ENCODE results near the gene TINAGL1.
A peak's percentile ranks its signal among the peaks of the same experiment; 100 is the strongest.

The TINAGL1 gene

DNA sequence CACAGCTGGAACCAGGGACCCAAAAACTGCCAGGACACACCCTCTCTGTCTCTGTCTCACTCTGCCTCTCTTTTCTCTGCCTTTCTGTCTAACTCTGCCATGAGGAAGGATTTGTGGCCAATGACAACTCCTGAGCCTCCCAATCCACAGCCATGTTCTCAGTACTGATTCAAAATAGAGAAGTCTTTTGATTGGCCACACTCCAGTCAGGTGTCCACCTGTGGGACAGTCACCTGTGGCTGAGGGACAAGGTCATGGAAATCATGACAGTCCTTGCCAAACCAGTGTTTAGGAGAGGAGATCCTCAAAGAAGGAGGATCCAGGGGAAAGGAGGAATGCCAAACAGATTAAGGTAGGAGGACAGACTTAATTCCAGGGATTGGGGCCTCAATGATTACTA, 15.8 kb downstream of the TINAGL1 start:
- H3K27ac ChIP-seq (ENCODE audit: low read length): no peak overlapping the region
- no peaks in the 10 kb centered on the region for H3K36me3 ChIP-seq (ENCODE audit: control insufficient read depth, insufficient read depth, low read length)
- no peak overlapping the region for H3K4me3 ChIP-seq (ENCODE audit: low read length)
- H3K4me1 ChIP-seq (ENCODE audit: control insufficient read depth, insufficient read depth, low read length): peaks cover 7% of the 10 kb centered on the region
- no peaks in the 10 kb centered on the region for H3K27me3 ChIP-seq (ENCODE audit: control insufficient read depth, insufficient read depth, low read length)
- DNase-seq (ENCODE audit: low read depth, low spot score): no peak
- H3K9me3 ChIP-seq (ENCODE audit: control insufficient read depth, insufficient read depth, low read length): no peaks in the 10 kb centered on the region

DNA sequence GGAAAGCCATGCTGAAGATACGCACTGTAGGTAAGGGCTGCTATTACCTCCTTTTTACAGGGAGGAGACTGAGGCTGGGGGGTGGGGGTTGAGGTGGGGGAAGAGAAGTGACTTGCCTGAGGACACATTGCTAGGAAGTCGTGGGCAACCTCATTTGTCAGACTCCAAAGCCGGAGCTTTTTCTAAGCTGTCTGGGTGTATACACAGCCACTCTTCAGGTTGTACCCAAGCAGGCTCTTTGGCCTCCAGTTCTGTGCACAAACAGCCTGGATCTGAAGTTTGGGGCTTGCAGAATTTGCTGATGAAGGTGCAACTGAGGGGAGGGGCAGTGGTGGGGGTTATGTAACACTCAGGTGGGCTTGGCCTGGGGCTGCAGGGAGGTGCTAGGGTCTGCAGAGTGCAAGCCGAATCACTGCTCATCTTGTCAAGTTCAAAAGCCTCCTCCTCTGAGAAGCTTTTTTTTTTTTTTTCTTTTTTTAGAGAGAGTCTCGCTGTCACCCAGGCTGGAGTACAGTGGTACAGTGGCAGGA, 16.9 kb downstream of the TINAGL1 start:
- Histone ChIP-seq H3K27me3 (ENCODE audit: control insufficient read depth, insufficient read depth, low read length) (no peaks in the 10 kb centered on the region), H3K36me3 (ENCODE audit: control insufficient read depth, insufficient read depth, low read length) (no peaks in the 10 kb centered on the region), H3K4me1 (ENCODE audit: control insufficient read depth, insufficient read depth, low read length) (peaks cover 4% of the 10 kb centered on the region; the same call in 1 of the 2 replicates), H3K27ac (ENCODE audit: low read length) (no peak overlapping the region), H3K9me3 (ENCODE audit: control insufficient read depth, insufficient read depth, low read length) (no peaks in the 10 kb centered on the region), H3K4me3 (ENCODE audit: low read length) (no peak overlapping the region)
- WGBS (ENCODE audit: insufficient coverage, insufficient read length): no CpG with 5 or more reads among the region's 5 CpGs
- DNase-seq (ENCODE audit: low read depth, low spot score): no peak

DNA sequence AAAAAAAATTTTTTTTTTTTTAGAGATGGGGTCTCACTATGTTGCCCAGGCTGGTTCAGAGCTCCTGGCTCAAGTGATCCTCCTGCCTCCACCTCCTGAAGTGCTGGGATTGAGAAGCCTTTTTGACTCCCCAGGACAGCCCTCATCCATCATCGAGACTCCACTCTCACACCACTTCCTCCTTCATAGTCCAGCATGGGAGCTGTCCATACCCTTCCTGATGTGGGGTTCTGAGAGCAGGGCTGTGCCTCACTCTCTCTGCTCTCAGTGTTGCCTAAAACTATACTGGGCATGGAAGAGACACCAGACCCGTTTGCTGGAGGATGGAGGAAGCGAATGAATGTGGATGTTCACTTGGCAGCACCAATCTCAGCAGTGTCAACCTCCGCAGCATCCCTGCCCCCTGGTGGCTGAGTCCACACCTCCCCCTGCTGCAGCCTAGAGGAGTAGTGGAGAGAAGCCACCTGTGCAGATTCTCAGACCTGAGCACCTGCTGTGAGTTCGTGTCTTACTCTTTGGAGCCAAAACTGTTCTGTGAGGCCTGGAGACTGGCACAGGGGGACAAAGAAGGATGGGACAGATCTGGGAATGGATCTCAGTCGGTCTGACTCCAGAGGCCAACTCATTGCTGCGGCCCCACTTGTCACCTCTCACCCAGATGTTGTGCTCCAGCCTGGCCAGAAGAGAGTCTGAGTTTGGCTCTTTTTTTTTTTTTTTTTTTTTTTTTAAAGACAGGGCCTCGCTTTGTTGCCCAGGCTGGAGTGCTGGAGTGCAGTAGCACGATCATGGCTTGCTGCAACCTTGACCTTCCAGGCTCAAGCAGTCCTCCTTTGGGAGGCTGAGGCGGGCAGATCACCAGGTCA, 17.7 kb downstream of the TINAGL1 start:
- no peak overlapping the region for H3K4me3 ChIP-seq (ENCODE audit: low read length)
- WGBS (ENCODE audit: insufficient coverage, insufficient read length): no CpG with 5 or more reads among the region's 10 CpGs
- H3K4me1 ChIP-seq (ENCODE audit: control insufficient read depth, insufficient read depth, low read length): no peaks in the 10 kb centered on the region; the same call in 1 of the 2 replicates
- no peaks in the 10 kb centered on the region for H3K9me3 ChIP-seq (ENCODE audit: control insufficient read depth, insufficient read depth, low read length)
- no peaks in the 10 kb centered on the region for H3K36me3 ChIP-seq (ENCODE audit: control insufficient read depth, insufficient read depth, low read length)
- H3K27ac ChIP-seq (ENCODE audit: low read length): no peak overlapping the region
- DNase-seq (ENCODE audit: low read depth, low spot score): peak; percentile 75
- H3K27me3 ChIP-seq (ENCODE audit: control insufficient read depth, insufficient read depth, low read length): no peaks in the 10 kb centered on the region

DNA sequence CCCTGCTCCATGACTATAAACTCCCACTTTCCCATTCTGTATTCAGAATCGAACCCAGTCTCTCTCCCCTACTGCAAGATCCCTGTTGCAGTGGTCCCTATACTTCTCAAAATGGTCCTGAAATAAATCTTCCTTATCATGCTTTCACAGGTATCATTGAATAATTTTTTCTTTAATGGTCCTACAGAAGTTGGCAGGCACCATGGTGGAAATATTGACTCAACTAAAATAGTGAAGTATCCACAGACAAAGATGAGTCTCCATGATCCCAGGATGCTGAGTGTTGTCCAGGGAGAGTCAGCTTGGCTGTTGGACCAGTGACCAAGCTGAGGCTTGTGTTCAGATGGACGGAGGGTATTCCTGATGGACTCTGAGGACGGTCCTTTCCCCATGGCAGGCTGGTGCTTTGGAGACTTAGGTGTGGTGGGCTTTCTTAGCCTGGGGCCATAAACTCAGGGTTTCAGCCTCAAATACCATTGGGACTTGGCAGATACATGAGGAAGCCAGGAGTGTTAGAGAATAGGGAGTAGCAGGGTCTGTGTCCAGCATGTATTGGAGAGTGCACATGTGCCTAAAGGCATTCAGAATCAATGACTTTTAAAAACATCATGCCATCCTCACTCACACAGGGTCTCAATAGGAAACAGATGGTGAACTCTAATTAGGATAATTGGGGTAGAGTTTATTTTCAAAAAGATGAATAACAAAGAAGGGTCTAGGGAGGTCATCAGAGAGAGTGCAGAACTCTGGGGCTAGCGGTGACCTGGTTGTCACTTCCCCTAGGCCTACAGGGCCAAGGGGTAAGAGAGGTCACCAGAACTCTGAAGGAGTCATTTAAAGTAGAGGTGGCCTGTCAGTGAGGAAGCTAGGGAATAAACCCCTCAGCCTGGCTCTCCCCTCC, 19.8 kb downstream of the TINAGL1 start:
- no peak for DNase-seq (ENCODE audit: low read depth, low spot score)
- no peaks in the 10 kb centered on the region for H3K4me1 ChIP-seq (ENCODE audit: control insufficient read depth, insufficient read depth, low read length)
- no peaks in the 10 kb centered on the region for H3K9me3 ChIP-seq (ENCODE audit: control insufficient read depth, insufficient read depth, low read length)
- no peaks in the 10 kb centered on the region for H3K36me3 ChIP-seq (ENCODE audit: control insufficient read depth, insufficient read depth, low read length)
- no CpG with 5 or more reads among the region's 4 CpGs for WGBS (ENCODE audit: insufficient coverage, insufficient read length)
- no peak overlapping the region for H3K27ac ChIP-seq (ENCODE audit: low read length)
- no peak overlapping the region for H3K4me3 ChIP-seq (ENCODE audit: low read length)
- no peaks in the 10 kb centered on the region for H3K27me3 ChIP-seq (ENCODE audit: control insufficient read depth, insufficient read depth, low read length)

DNA sequence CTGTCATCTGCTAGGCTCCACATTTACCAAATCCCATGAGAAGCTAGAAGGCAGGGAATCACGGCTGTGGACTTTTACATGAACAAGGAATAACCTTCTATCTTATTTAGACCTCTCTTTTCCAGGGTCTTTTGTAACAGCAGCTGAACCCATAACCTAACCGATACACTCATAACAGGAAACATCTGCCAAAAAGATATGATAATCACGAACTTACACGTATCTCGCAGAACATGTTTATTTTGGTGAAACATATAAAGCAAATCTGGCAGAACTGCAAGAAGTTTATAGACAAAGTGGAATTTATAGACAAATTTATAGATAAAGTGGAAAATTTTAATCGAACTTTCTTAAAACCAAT, 20.4 kb downstream of the TINAGL1 start:
- Histone ChIP-seq H3K4me1 (ENCODE audit: control insufficient read depth, insufficient read depth, low read length) (no peaks in the 10 kb centered on the region), H3K27ac (ENCODE audit: low read length) (no peak overlapping the region), H3K36me3 (ENCODE audit: control insufficient read depth, insufficient read depth, low read length) (no peaks in the 10 kb centered on the region), H3K27me3 (ENCODE audit: control insufficient read depth, insufficient read depth, low read length) (no peaks in the 10 kb centered on the region), H3K4me3 (ENCODE audit: low read length) (no peak overlapping the region), H3K9me3 (ENCODE audit: control insufficient read depth, insufficient read depth, low read length) (no peaks in the 10 kb centered on the region)
- no CpG with 5 or more reads among the region's 6 CpGs for WGBS (ENCODE audit: insufficient coverage, insufficient read length)
- no peak for DNase-seq (ENCODE audit: low read depth, low spot score)

DNA sequence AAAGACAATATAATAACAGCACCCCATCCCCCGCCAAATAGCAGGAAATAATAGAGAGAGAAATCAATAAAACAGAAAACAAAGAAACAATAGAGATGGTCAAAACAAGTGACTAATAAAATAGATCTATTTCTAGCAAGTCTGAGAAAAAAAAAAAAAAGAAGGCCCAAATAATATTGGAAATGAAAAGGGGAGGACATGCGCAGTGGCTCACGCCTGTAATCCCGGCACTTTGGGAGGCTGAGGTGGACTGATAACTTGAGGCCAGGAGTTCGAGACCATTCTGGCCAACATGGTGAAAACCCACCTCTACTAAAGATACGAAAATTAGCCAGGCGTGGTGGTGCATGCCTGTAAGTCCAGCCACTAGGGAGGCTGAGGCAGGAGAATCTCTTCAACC, 22.7 kb downstream of the TINAGL1 start:
- Histone ChIP-seq H3K4me1 (ENCODE audit: control insufficient read depth, insufficient read depth, low read length) (no peaks in the 10 kb centered on the region), H3K4me3 (ENCODE audit: low read length) (no peak overlapping the region), H3K9me3 (ENCODE audit: control insufficient read depth, insufficient read depth, low read length) (no peaks in the 10 kb centered on the region), H3K27ac (ENCODE audit: low read length) (no peak overlapping the region), H3K27me3 (ENCODE audit: control insufficient read depth, insufficient read depth, low read length) (no peaks in the 10 kb centered on the region), H3K36me3 (ENCODE audit: control insufficient read depth, insufficient read depth, low read length) (no peaks in the 10 kb centered on the region)
- WGBS (ENCODE audit: insufficient coverage, insufficient read length): no CpG with 5 or more reads among the region's 7 CpGs
- no peak for DNase-seq (ENCODE audit: low read depth, low spot score)

DNA sequence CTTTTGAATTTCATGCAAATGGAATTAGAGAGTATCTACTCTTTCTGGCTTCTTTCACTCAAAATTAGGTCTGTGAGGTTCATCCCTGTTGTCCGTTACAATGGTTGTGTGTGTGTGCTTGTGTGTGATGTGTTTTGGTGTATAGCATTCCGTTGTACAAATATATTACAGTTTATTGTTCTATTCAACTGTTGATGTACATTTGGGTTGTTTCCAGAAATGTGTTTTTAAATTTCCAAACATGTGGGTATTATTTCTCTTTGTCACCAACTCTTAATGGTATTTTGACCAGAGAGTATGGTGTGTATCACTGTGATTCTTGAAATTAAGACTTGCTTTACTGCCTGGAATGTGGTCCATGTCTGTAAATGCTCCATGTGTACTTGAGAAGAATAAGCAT, 24.3 kb downstream of the TINAGL1 start:
- no peaks in the 10 kb centered on the region for H3K4me1 ChIP-seq (ENCODE audit: control insufficient read depth, insufficient read depth, low read length)
- no peaks in the 10 kb centered on the region for H3K9me3 ChIP-seq (ENCODE audit: control insufficient read depth, insufficient read depth, low read length)
- H3K27ac ChIP-seq (ENCODE audit: low read length): no peak overlapping the region
- no peaks in the 10 kb centered on the region for H3K27me3 ChIP-seq (ENCODE audit: control insufficient read depth, insufficient read depth, low read length)
- no peaks in the 10 kb centered on the region for H3K36me3 ChIP-seq (ENCODE audit: control insufficient read depth, insufficient read depth, low read length)
- no peak for DNase-seq (ENCODE audit: low read depth, low spot score)
- WGBS (ENCODE audit: insufficient coverage, insufficient read length): no CpG with 5 or more reads among the region's 2 CpGs
- no peak overlapping the region for H3K4me3 ChIP-seq (ENCODE audit: low read length)

DNA sequence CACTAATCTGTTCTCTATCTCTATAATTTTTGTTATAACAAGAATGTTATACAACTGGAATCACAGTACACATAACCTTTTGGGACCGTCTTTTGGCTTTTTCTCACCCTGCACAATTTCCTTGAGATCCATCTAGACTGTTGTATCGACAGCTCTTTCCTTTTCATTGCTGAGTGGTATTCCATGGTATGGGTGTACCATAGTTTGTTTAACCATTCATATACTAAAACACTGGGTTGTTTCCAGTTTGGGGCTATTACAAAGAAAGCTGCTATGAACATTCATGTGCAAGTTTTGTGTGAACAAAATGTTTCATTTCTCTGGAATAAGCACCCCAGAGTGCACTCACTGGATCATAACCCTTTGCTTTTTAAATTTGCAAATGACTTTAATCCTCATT, 25.8 kb downstream of the TINAGL1 start:
- no peak for DNase-seq (ENCODE audit: low read depth, low spot score)
- Histone ChIP-seq H3K36me3 (ENCODE audit: control insufficient read depth, insufficient read depth, low read length) (no peaks in the 10 kb centered on the region), H3K9me3 (ENCODE audit: control insufficient read depth, insufficient read depth, low read length) (no peaks in the 10 kb centered on the region), H3K4me1 (ENCODE audit: control insufficient read depth, insufficient read depth, low read length) (no peaks in the 10 kb centered on the region), H3K4me3 (ENCODE audit: low read length) (no peak overlapping the region), H3K27ac (ENCODE audit: low read length) (no peak overlapping the region), H3K27me3 (ENCODE audit: control insufficient read depth, insufficient read depth, low read length) (no peaks in the 10 kb centered on the region)
- WGBS (ENCODE audit: insufficient coverage, insufficient read length): no CpG with 5 or more reads among the region's 2 CpGs

DNA sequence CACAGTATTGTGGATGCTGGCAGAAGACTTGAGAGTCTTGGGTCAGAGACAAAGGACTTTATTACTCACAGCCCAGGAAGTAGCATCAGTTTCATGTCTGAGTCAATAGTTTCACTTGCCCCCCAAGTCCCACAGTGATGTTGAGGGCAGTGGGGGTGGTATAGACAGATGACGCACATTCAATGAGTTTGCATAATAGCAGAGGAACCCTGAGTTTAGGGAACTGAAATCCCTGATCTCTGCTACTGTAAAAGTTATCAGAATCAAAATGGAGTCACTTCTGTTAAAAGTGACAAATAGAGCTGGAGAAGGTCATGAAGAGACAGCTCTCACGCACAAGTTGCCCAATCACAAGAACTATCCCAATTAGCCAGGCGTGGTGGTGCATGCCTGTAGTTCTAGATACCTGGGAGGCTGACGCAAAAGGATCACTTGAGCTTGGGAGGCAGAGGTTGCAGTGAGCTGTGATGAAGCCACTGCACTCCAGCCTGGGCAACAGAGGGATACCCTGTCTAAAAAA, 29.7 kb downstream of the TINAGL1 start:
- Histone ChIP-seq H3K36me3 (ENCODE audit: control insufficient read depth, insufficient read depth, low read length) (no peaks in the 10 kb centered on the region), H3K27ac (ENCODE audit: low read length) (no peak overlapping the region), H3K4me1 (ENCODE audit: control insufficient read depth, insufficient read depth, low read length) (no peaks in the 10 kb centered on the region), H3K4me3 (ENCODE audit: low read length) (no peak overlapping the region), H3K27me3 (ENCODE audit: control insufficient read depth, insufficient read depth, low read length) (no peaks in the 10 kb centered on the region), H3K9me3 (ENCODE audit: control insufficient read depth, insufficient read depth, low read length) (no peaks in the 10 kb centered on the region)
- WGBS (ENCODE audit: insufficient coverage, insufficient read length): no CpG with 5 or more reads among the region's 4 CpGs
- no peak for DNase-seq (ENCODE audit: low read depth, low spot score)

DNA sequence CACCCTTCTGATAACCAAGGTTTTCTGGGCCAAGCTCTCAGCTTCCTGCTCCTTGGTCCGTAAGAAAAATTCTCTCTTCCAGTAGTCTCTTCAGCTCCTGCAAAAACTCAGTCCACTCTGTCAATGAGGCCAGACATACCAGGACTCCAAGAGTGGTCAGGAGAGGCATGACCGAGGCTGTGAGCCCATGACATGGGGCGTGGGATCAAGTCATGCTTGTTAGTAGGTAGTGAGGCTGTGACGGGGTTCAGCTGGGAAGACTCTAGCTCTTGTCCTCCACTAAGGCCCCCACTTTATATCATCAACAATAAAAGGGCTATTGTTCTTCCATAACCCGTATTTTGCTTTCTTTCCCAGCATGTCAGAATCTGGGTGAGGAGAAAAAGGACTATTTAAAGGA, 31.0 kb downstream of the TINAGL1 start:
- H3K27me3 ChIP-seq (ENCODE audit: control insufficient read depth, insufficient read depth, low read length): no peaks in the 10 kb centered on the region
- no peaks in the 10 kb centered on the region for H3K4me1 ChIP-seq (ENCODE audit: control insufficient read depth, insufficient read depth, low read length)
- no CpG with 5 or more reads among the region's 5 CpGs for WGBS (ENCODE audit: insufficient coverage, insufficient read length)

More for the DNA sequence above, 31.0 kb downstream of the TINAGL1 start:
- no peak overlapping the region for H3K4me3 ChIP-seq (ENCODE audit: low read length)
- DNase-seq (ENCODE audit: low read depth, low spot score): no peak
- H3K9me3 ChIP-seq (ENCODE audit: control insufficient read depth, insufficient read depth, low read length): no peaks in the 10 kb centered on the region
- H3K27ac ChIP-seq (ENCODE audit: low read length): no peak overlapping the region
- H3K36me3 ChIP-seq (ENCODE audit: control insufficient read depth, insufficient read depth, low read length): no peaks in the 10 kb centered on the region

Measured in iPS DF 6.9 (cell line).